Liver (tissue), 3 donors: ENCODE measurements around the gene LNX2.

ENCODE experiments used
- JUND ChIP-seq, 2 donors: IDR thresholded peaks; 2 replicates each; pipeline ENCODE4 v1.6.1; 2016; ENCODE audit warnings: antibody characterized with exemption in 2 of 2
- RAD21 ChIP-seq, 2 donors: IDR thresholded peaks; 2 replicates each; pipeline ENCODE4 v1.6.1; 2016; ENCODE audit warnings: antibody characterized with exemption in 2 of 2, mild to moderate bottlenecking in 2 of 2
- RXRA ChIP-seq, 2 donors: IDR thresholded peaks; 2 replicates each; pipeline ENCODE4 v1.6.1; 2017 to 2018; ENCODE audit warnings: antibody characterized with exemption in 2 of 2, mild to moderate bottlenecking in 1 of 2
- SP1 ChIP-seq: IDR thresholded peaks from 2 replicates; pipeline ENCODE4 v1.6.1; 2018; ENCODE audit warnings: antibody characterized with exemption, mild to moderate bottlenecking
- YY1 ChIP-seq: IDR thresholded peaks from 2 replicates; pipeline ENCODE4 v1.6.1; 2016; ENCODE audit warnings: antibody characterized with exemption, mild to moderate bottlenecking
- TF ChIP-seq, protein P1 (sequence below): fragments of 150-350 bp; IDR thresholded peaks from 2 replicates; pipeline ENCODE4 v1.5.1; 2017; ENCODE audit warnings: improper control_type of control experiment, low read depth, low read length; ENCODE audit not compliant: missing input control
- TF ChIP-seq, protein P2 (sequence below): IDR thresholded peaks from 2 replicates; pipeline ENCODE4 v1.6.1; 2016; ENCODE audit warnings: antibody characterized with exemption
- TF ChIP-seq, protein P3 (sequence below): IDR thresholded peaks from 2 replicates; pipeline ENCODE4 v1.6.1; 2016; ENCODE audit warnings: antibody characterized with exemption, mild to moderate bottlenecking
- donor health status: healthy.
- donor health status: healthy.

DNA sequence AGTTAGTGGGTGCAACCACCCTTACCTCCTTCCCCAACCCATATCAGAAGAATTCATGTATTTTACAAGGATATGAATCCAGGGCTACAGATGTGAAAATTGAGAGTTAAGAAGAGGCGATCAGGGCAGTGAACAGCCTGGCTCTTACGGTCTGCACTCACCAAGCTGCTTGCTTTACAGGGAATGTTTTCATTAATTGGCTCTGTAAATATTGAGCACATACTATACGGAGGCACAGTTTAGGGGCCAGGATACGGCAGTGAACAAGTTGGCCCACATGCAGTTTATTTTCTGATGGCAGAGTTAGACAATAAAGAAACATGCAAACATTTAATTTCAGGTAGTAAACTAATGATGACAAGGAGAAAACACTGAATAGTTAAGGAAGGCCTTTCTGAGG, 7.8 kb upstream of the LNX2 start:
- TF ChIP-seq, protein P1, sequence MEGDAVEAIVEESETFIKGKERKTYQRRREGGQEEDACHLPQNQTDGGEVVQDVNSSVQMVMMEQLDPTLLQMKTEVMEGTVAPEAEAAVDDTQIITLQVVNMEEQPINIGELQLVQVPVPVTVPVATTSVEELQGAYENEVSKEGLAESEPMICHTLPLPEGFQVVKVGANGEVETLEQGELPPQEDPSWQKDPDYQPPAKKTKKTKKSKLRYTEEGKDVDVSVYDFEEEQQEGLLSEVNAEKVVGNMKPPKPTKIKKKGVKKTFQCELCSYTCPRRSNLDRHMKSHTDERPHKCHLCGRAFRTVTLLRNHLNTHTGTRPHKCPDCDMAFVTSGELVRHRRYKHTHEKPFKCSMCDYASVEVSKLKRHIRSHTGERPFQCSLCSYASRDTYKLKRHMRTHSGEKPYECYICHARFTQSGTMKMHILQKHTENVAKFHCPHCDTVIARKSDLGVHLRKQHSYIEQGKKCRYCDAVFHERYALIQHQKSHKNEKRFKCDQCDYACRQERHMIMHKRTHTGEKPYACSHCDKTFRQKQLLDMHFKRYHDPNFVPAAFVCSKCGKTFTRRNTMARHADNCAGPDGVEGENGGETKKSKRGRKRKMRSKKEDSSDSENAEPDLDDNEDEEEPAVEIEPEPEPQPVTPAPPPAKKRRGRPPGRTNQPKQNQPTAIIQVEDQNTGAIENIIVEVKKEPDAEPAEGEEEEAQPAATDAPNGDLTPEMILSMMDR: no peak
- TF ChIP-seq YY1 (no peak), JUND (IDR thresholded peaks at IDR 0.05) (no peak), RAD21 (IDR thresholded peaks at IDR 0.05) (no peak), SP1 (no peak), RXRA (IDR thresholded peaks at IDR 0.05) (no peak)
- TF ChIP-seq, protein P2, sequence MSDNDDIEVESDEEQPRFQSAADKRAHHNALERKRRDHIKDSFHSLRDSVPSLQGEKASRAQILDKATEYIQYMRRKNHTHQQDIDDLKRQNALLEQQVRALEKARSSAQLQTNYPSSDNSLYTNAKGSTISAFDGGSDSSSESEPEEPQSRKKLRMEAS: no peak
- TF ChIP-seq, protein P3, sequence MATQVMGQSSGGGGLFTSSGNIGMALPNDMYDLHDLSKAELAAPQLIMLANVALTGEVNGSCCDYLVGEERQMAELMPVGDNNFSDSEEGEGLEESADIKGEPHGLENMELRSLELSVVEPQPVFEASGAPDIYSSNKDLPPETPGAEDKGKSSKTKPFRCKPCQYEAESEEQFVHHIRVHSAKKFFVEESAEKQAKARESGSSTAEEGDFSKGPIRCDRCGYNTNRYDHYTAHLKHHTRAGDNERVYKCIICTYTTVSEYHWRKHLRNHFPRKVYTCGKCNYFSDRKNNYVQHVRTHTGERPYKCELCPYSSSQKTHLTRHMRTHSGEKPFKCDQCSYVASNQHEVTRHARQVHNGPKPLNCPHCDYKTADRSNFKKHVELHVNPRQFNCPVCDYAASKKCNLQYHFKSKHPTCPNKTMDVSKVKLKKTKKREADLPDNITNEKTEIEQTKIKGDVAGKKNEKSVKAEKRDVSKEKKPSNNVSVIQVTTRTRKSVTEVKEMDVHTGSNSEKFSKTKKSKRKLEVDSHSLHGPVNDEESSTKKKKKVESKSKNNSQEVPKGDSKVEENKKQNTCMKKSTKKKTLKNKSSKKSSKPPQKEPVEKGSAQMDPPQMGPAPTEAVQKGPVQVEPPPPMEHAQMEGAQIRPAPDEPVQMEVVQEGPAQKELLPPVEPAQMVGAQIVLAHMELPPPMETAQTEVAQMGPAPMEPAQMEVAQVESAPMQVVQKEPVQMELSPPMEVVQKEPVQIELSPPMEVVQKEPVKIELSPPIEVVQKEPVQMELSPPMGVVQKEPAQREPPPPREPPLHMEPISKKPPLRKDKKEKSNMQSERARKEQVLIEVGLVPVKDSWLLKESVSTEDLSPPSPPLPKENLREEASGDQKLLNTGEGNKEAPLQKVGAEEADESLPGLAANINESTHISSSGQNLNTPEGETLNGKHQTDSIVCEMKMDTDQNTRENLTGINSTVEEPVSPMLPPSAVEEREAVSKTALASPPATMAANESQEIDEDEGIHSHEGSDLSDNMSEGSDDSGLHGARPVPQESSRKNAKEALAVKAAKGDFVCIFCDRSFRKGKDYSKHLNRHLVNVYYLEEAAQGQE: no peak
